Peyer's patch (tissue), 4 donors: Measurements from ENCODE around the gene ANKRD28. TPM values are rescaled to one million over a fixed set of nuclear protein-coding genes. Genes with fewer than 3 reads are reported as not detected.

ENCODE experiments used
- DNase-seq, 3 donors: peaks; one replicate each; pipeline ENCODE4 v3.0.0-alpha.2; 2017 to 2019
- H3K27ac ChIP-seq, 4 donors: fragments of 200-600 bp; sonication (generic); one replicate each; pipeline ENCODE4 v1.5.1; 2016 to 2019
- H3K27me3 ChIP-seq, 2 donors: fragments of 200-600 bp; sonication (generic); one replicate each; pipeline ENCODE4 v1.5.1; 2019
- H3K36me3 ChIP-seq, 3 donors: fragments of 200-600 bp; sonication (generic); one replicate each; pipeline ENCODE4 v1.5.1; 2016 to 2019
- H3K4me1 ChIP-seq, 4 donors: fragments of 200-600 bp; sonication (generic); one replicate each; pipeline ENCODE4 v1.5.1; 2016 to 2019
- H3K4me3 ChIP-seq, 4 donors: fragments of 200-600 bp; sonication (generic); 1 replicate in 3 of 4; 2 replicates in 1 of 4; pipeline ENCODE4 v1.5.1; 2016 to 2019; ENCODE audit warnings: mild to moderate bottlenecking in 1 of 4
- H3K9me3 ChIP-seq, 4 donors: fragments of 200-600 bp; sonication (generic); one replicate each; pipeline ENCODE4 v1.5.1; 2016 to 2019; ENCODE audit warnings: mild to moderate bottlenecking in 1 of 4
- CTCF ChIP-seq, 6 experiments: fragments of 450-650 bp in 4 of 6; fragments of 200-600 bp in 2 of 6; sonication (generic) in 1 of 6; IDR thresholded peaks; one replicate each; pipeline ENCODE4 v1.5.1; 2017 to 2019; ENCODE audit warnings: antibody characterized with exemption in 6 of 6, mild to moderate bottlenecking in 3 of 6, moderate library complexity in 1 of 6
- POLR2A ChIP-seq, 2 donors: fragments of 450-650 bp; IDR thresholded peaks; one replicate each; pipeline ENCODE4 v1.5.1; 2017; ENCODE audit warnings: antibody characterized with exemption in 2 of 2, mild to moderate bottlenecking in 2 of 2, moderate library complexity in 2 of 2
- total RNA-seq, 4 donors: library from RNA; depleted of rRNA; stranded (reverse); fragments of >200 nt; gene quantifications; one replicate each; pipeline ENCODE4 v1.1.0, GENCODE V29; 2016

Gene ANKRD28
- total RNA-seq, 4 donors from 2014 or later: 45.4 to 83.3 (median 46.4) TPM

GRCh38 chr3:15681668-15682067 is 116.1 kb downstream of the ANKRD28 start:
- Histone ChIP-seq H3K9me3 (no peaks in the 10 kb centered on the region), H3K36me3 (peaks cover 0 to 63% (median 0%) of the 10 kb centered on the region in 3 donors), H3K4me1 (no peaks in the 10 kb centered on the region), H3K4me3 (no peak overlapping the region), H3K27me3 (no peaks in the 10 kb centered on the region), H3K27ac (no peak overlapping the region)
- TF ChIP-seq POLR2A (IDR thresholded peaks at IDR 0.05): no peak
- no peak for TF ChIP-seq CTCF (IDR thresholded peaks at IDR 0.05)
- DNase-seq: no peak

- H3K4me3 ChIP-seq: no peak overlapping the region
- no peaks in the 10 kb centered on the region for H3K27me3 ChIP-seq
- no peak for TF ChIP-seq POLR2A (IDR thresholded peaks at IDR 0.05)
- no peaks in the 10 kb centered on the region for H3K4me1 ChIP-seq
- peaks cover 0 to 68% (median 0%) of the 10 kb centered on the region in 3 donors for H3K36me3 ChIP-seq
- no peak for DNase-seq
- no peaks in the 10 kb centered on the region for H3K9me3 ChIP-seq
- no peak overlapping the region for H3K27ac ChIP-seq
Measured at GRCh38 chr3:15679306-15679705, 118.5 kb downstream of the ANKRD28 start.

GRCh38 chr3:15676259-15676658 is 121.5 kb downstream of the ANKRD28 start:
- TF ChIP-seq CTCF (IDR thresholded peaks at IDR 0.05): no peak
- TF ChIP-seq POLR2A (IDR thresholded peaks at IDR 0.05): no peak
- DNase-seq: no peak
- no peaks in the 10 kb centered on the region for H3K4me1 ChIP-seq
- peaks cover 0 to 72% (median 0%) of the 10 kb centered on the region in 3 donors for H3K36me3 ChIP-seq
- no peak overlapping the region for H3K4me3 ChIP-seq
- no peaks in the 10 kb centered on the region for H3K9me3 ChIP-seq
- no peak overlapping the region for H3K27ac ChIP-seq
- no peaks in the 10 kb centered on the region for H3K27me3 ChIP-seq

- no peaks in the 10 kb centered on the region for H3K9me3 ChIP-seq
- H3K27ac ChIP-seq: no peak overlapping the region
- H3K4me1 ChIP-seq: no peaks in the 10 kb centered on the region
- H3K27me3 ChIP-seq: no peaks in the 10 kb centered on the region
- DNase-seq: no peak
- TF ChIP-seq POLR2A (IDR thresholded peaks at IDR 0.05) (no peak), CTCF (IDR thresholded peaks at IDR 0.05) (no peak)
- peaks cover 0 to 67% (median 0%) of the 10 kb centered on the region in 3 donors for H3K36me3 ChIP-seq
- no peak overlapping the region for H3K4me3 ChIP-seq
Measured at GRCh38 chr3:15673536-15673935, 124.2 kb downstream of the ANKRD28 start.

- no peak overlapping the region for H3K27ac ChIP-seq
- no peaks in the 10 kb centered on the region for H3K9me3 ChIP-seq
- no peaks in the 10 kb centered on the region for H3K27me3 ChIP-seq
- H3K4me3 ChIP-seq: no peak overlapping the region
- no peaks in the 10 kb centered on the region for H3K4me1 ChIP-seq
- peaks cover 0 to 27% (median 0%) of the 10 kb centered on the region in 3 donors for H3K36me3 ChIP-seq
- peak in 2 of 3 donors; percentile 21 to 55 for DNase-seq
- no peak for TF ChIP-seq CTCF (IDR thresholded peaks at IDR 0.05)
- no peak for TF ChIP-seq POLR2A (IDR thresholded peaks at IDR 0.05)
Measured at GRCh38 chr3:15667484-15667883, 130.3 kb downstream of the ANKRD28 start.

GRCh38 chr3:15666277-15666676 is 131.5 kb downstream of the ANKRD28 start:
- Histone ChIP-seq H3K36me3 (peaks cover 0 to 19% (median 0%) of the 10 kb centered on the region in 3 donors), H3K4me1 (no peaks in the 10 kb centered on the region)
- no peak for TF ChIP-seq POLR2A (IDR thresholded peaks at IDR 0.05)
- TF ChIP-seq CTCF (IDR thresholded peaks at IDR 0.05): no peak

More at GRCh38 chr3:15666277-15666676, 131.5 kb downstream of the ANKRD28 start:
- H3K9me3 ChIP-seq: no peaks in the 10 kb centered on the region
- no peak for DNase-seq
- no peak overlapping the region for H3K27ac ChIP-seq
- H3K4me3 ChIP-seq: no peak overlapping the region
- H3K27me3 ChIP-seq: no peaks in the 10 kb centered on the region
